Inferior parietal cortex (tissue), 1 donor: ENCODE measurements around the gene DUSP9.

Experiments
- DNase-seq: peaks from one replicate; pipeline ENCODE4 v3.0.0-alpha.2; 2016; ENCODE audit errors: extremely low spot score

The DUSP9 gene

GRCh38 chrX:153622661-153623309, 24.2 kb upstream of the DUSP9 start:
- DNase-seq, result no peak

- DNase-seq, result no peak
Observed at GRCh38 chrX:153623310-153624029, 23.5 kb upstream of the DUSP9 start.

GRCh38 chrX:153624196-153625091, 22.6 kb upstream of the DUSP9 start:
- DNase-seq, result no peak

- DNase-seq, result no peak
Observed at GRCh38 chrX:153625271-153626024, 21.6 kb upstream of the DUSP9 start.

- DNase-seq, result no peak
Observed at GRCh38 chrX:153626025-153626633, 20.9 kb upstream of the DUSP9 start.

- no peak for DNase-seq
Observed at GRCh38 chrX:153626863-153627674, 19.9 kb upstream of the DUSP9 start.

- no peak for DNase-seq
Observed at GRCh38 chrX:153627675-153628111, 19.3 kb upstream of the DUSP9 start.

- DNase-seq, result no peak
Observed at GRCh38 chrX:153628129-153628528, 18.9 kb upstream of the DUSP9 start.

GRCh38 chrX:153628665-153629064, 18.3 kb upstream of the DUSP9 start:
- no peak for DNase-seq

- DNase-seq, result no peak
Observed at GRCh38 chrX:153631346-153631745, 15.7 kb upstream of the DUSP9 start.

- DNase-seq, result no peak
Observed at GRCh38 chrX:153631907-153632594, 15.0 kb upstream of the DUSP9 start.

- no peak for DNase-seq
Observed at GRCh38 chrX:153632595-153632946, 14.4 kb upstream of the DUSP9 start.

GRCh38 chrX:153633048-153633447, 14.0 kb upstream of the DUSP9 start:
- DNase-seq, result no peak

- no peak for DNase-seq
Observed at GRCh38 chrX:153633607-153634180, 13.3 kb upstream of the DUSP9 start.

GRCh38 chrX:153634236-153634635, 12.8 kb upstream of the DUSP9 start:
- no peak for DNase-seq

GRCh38 chrX:153634832-153635231, 12.2 kb upstream of the DUSP9 start:
- DNase-seq, result no peak

GRCh38 chrX:153635388-153635787, 11.6 kb upstream of the DUSP9 start:
- no peak for DNase-seq

GRCh38 chrX:153635788-153636668, 11.0 kb upstream of the DUSP9 start:
- DNase-seq, result no peak

GRCh38 chrX:153636716-153637115, 10.3 kb upstream of the DUSP9 start:
- no peak for DNase-seq
